ENCODE measurements around the gene ACVRL1.

The ACVRL1 gene

GRCh38 chr12:51971679-51972421 is 64.5 kb downstream of the ACVRL1 start:
- DNase-seq: no peak

DNA sequence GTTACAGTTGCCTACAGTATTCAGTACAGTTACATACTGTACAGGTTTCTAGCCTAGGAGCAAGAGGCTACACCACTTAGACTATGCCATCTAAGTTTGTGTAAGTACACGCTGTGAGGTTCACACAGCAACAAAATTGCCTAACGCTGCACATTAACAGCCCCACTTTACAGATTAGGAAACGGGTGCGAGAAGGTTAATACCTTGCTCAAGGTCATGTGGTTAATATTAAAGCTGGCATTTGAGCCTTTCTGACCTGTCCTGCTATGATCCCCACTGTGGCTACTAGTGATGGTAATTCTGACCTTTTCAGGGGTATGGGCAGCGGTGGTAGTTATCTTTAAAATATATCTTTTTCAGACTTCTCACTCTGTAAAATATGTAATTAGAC is 65.1 kb downstream of the ACVRL1 start:
- DNase-seq: no peak

- DNase-seq: no peak
Measured at GRCh38 chr12:51972849-51973273, 65.6 kb downstream of the ACVRL1 start.

Data from NCI-H1436 treated with DMSO at 0.1 percent for 48 hours (cell line).